OCI-LY3 (cell line): ENCODE results near the gene RSBN1L.

ENCODE experiments used
- H2AFZ ChIP-seq: fragments of 200-600, 300-600 bp; shearing (Covaris generic); 2 replicates; pipeline ENCODE4 v1.6.0; 2014; ENCODE audit warnings: antibody characterized with exemption, low read depth, low read length
- H3K27ac ChIP-seq: fragments of 200-600, 300-600 bp; sonication (generic); 2 replicates; pipeline ENCODE4 v1.5.1; 2014; ENCODE audit warnings: mild to moderate bottlenecking, low read length, moderate library complexity, mixed read lengths
- H3K27me3 ChIP-seq: fragments of 200-600, 300-600 bp; sonication (generic); 2 replicates; pipeline ENCODE4 v1.6.1; 2014; ENCODE audit warnings: low read depth, low read length, mixed read lengths
- H3K36me3 ChIP-seq: fragments of 200-600, 300-600 bp; sonication (generic); replicated peaks from 2 replicates; pipeline ENCODE3; 2014; ENCODE audit warnings: low read depth, low read length, mixed read lengths
- H3K4me1 ChIP-seq: fragments of 300-600, 200-600 bp; sonication (generic); 2 replicates; pipeline ENCODE4 v1.6.1; 2014; ENCODE audit warnings: low read length, mixed read lengths
- H3K4me2 ChIP-seq: fragments of 200-600, 300-600 bp; sonication (generic); 2 replicates; pipeline ENCODE4 v1.6.1; 2014; ENCODE audit warnings: low read length, mixed read lengths
- H3K4me3 ChIP-seq: fragments of 300-600, 200-600 bp; sonication (generic); 2 replicates; pipeline ENCODE4 v1.5.1; 2014; ENCODE audit warnings: antibody characterized with exemption, mild to moderate bottlenecking, low read length, moderate library complexity
- H3K79me2 ChIP-seq: fragments of 300-600, 200-600 bp; shearing (Covaris generic); 2 replicates; pipeline ENCODE4 v1.6.1; 2014; ENCODE audit warnings: mild to moderate bottlenecking, low read length, mixed read lengths
- H3K9ac ChIP-seq: fragments of 300-600, 200-600 bp; shearing (Covaris generic); 2 replicates; pipeline ENCODE4 v1.6.0; 2014; ENCODE audit warnings: mild to moderate bottlenecking, low read length, moderate library complexity
- H3K9me3 ChIP-seq: fragments of 200-600, 300-600 bp; shearing (Covaris generic); 2 replicates; pipeline ENCODE4 v1.6.1; 2014; ENCODE audit warnings: low read length, mixed read lengths; ENCODE audit not compliant: insufficient read depth
- H4K20me1 ChIP-seq: fragments of 200-600, 300-600 bp; sonication (generic); 2 replicates; pipeline ENCODE4 v1.6.1; 2016; ENCODE audit warnings: low read length, mixed read lengths; ENCODE audit not compliant: insufficient read depth
- EZH2phosphoT487 ChIP-seq: fragments of 200-600 bp; shearing (Covaris generic); IDR thresholded peaks from 2 replicates; pipeline ENCODE4 v1.6.1; 2018; ENCODE audit warnings: antibody characterized with exemption, mixed run types, low read depth
- TF ChIP-seq, protein P1 (sequence below): fragments of 200-600, 300-600 bp; sonication (generic); IDR thresholded peaks from 2 replicates; pipeline ENCODE4 v1.5.1; 2014; ENCODE audit warnings: antibody characterized with exemption, low read length, low read depth

RSBN1L gene

DNA sequence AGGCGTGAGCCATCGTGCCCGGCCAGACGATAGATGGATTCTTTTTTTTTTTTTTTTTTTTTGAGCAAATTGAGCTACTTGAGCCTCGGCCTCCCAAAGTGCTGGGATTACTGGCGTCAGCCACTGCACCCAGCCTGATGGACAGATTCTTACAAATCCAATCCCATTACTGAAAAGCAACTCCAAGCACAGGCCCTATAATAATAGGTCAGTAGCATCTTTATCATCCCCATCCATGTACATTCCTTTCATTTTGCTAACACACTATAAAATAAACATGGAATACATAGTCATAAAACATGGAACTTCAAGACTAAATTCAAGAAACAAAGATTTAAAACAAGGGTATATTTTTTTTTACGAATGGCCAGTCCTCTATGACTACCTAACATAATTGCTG is 16.0 kb upstream of the RSBN1L start:
- H4K20me1 ChIP-seq: no peaks in the 10 kb centered on the region
- no peaks in the 10 kb centered on the region for H3K27me3 ChIP-seq
- H3K9ac ChIP-seq: no peak overlapping the region
- no peaks in the 10 kb centered on the region for H3K9me3 ChIP-seq
- H3K4me3 ChIP-seq: no peak overlapping the region
- no peak overlapping the region for H3K27ac ChIP-seq
- peaks cover 4% of the 10 kb centered on the region for H3K36me3 ChIP-seq
- H3K4me1 ChIP-seq: no peaks in the 10 kb centered on the region
- no peaks in the 10 kb centered on the region for H3K79me2 ChIP-seq
- TF ChIP-seq EZH2phosphoT487: no peak
- TF ChIP-seq, protein P1, sequence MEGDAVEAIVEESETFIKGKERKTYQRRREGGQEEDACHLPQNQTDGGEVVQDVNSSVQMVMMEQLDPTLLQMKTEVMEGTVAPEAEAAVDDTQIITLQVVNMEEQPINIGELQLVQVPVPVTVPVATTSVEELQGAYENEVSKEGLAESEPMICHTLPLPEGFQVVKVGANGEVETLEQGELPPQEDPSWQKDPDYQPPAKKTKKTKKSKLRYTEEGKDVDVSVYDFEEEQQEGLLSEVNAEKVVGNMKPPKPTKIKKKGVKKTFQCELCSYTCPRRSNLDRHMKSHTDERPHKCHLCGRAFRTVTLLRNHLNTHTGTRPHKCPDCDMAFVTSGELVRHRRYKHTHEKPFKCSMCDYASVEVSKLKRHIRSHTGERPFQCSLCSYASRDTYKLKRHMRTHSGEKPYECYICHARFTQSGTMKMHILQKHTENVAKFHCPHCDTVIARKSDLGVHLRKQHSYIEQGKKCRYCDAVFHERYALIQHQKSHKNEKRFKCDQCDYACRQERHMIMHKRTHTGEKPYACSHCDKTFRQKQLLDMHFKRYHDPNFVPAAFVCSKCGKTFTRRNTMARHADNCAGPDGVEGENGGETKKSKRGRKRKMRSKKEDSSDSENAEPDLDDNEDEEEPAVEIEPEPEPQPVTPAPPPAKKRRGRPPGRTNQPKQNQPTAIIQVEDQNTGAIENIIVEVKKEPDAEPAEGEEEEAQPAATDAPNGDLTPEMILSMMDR: no peak
- no peak overlapping the region for H3K4me2 ChIP-seq
- H2AFZ ChIP-seq: no peak overlapping the region

DNA sequence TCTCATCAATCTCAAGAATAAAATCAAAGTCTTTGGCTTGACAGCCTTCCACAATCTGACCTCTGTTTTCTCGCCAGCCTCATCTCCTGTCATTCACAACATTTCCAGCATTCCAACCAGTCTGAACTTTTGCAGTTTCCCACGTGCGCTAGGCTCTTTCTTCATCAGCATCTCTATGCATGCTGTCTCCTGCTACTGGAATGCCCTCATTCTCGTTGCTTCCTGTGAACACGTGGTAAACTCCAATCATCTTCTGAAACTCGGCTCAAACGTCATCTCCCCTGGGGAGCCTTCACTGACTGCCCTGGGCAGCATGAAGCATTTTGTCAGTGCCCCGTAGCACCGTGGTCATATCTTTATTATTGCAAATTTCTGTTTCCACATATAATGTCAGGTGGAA is 12.2 kb upstream of the RSBN1L start:
- TF ChIP-seq EZH2phosphoT487: no peak
- TF ChIP-seq, protein P1: no peak
- no peak overlapping the region for H3K4me2 ChIP-seq

DNA sequence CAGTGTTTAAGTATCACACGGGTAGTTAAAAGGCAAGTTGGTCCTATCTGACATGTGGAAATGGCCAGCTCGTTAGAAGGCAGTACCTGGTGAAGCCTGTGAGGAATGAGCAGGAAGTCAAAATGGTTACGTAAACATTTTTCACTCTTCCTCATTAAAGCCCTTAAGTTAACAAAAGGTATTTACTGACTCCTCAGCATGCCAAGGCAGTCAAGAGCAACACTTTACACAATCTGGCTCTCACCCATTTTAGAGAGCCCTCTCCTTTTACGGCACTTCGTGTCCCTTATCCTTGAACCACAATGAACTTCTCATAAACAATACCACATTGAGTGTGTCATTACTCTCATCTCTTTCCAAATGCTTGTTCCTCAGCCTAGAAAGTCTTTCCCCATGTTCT is 11.0 kb upstream of the RSBN1L start:
- no peaks in the 10 kb centered on the region for H3K4me1 ChIP-seq
- no peaks in the 10 kb centered on the region for H3K79me2 ChIP-seq
- no peaks in the 10 kb centered on the region for H4K20me1 ChIP-seq
- H3K9ac ChIP-seq: no peak overlapping the region
- H3K27me3 ChIP-seq: no peaks in the 10 kb centered on the region
- no peak overlapping the region for H3K27ac ChIP-seq
- H2AFZ ChIP-seq: no peak overlapping the region
- H3K9me3 ChIP-seq: no peaks in the 10 kb centered on the region
- no peak for TF ChIP-seq EZH2phosphoT487
- TF ChIP-seq, protein P1: no peak
- no peak overlapping the region for H3K4me3 ChIP-seq
- peaks cover 4% of the 10 kb centered on the region for H3K36me3 ChIP-seq
- no peak overlapping the region for H3K4me2 ChIP-seq

More for the DNA sequence above, 12.2 kb upstream of the RSBN1L start:
- Histone ChIP-seq H4K20me1 (no peaks in the 10 kb centered on the region), H3K27me3 (no peaks in the 10 kb centered on the region), H3K4me3 (no peak overlapping the region), H3K36me3 (peaks cover 4% of the 10 kb centered on the region), H3K27ac (no peak overlapping the region), H3K4me1 (no peaks in the 10 kb centered on the region), H2AFZ (no peak overlapping the region), H3K9ac (no peak overlapping the region), H3K9me3 (no peaks in the 10 kb centered on the region), H3K79me2 (no peaks in the 10 kb centered on the region)

DNA sequence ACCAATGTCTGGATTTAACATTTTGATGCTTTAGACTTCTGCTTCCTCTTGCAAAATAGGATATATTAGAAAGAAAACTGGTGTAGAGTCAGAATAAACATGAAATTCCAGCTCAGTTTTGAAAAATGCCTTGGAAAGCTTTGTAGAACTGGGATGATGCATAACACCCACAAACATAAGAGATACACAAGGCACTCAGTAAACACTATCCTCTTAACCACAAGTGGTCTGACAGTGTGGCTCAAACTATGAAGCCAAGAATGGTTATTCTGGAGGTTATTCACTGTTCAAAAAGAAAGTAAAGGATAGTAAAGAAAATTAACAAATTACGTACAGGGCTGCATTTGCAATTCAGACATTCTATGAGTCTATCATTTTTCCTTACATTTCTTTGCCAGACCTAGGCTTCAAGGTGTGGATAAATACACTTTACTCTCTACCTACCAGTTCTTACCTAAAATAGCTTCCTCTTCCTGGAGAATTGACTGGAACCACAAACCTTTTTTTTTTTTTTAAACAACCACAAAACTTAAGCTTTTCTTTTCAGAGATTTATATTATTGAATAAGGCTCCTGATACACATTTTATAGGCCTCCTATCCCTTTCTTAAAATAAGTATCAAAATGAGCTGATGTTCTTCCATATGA is 9.0 kb upstream of the RSBN1L start:
- Histone ChIP-seq H3K79me2 (no peaks in the 10 kb centered on the region), H3K4me1 (no peaks in the 10 kb centered on the region), H3K4me2 (no peak overlapping the region), H3K9me3 (no peaks in the 10 kb centered on the region), H4K20me1 (no peaks in the 10 kb centered on the region), H3K9ac (no peak overlapping the region), H2AFZ (no peak overlapping the region), H3K4me3 (no peak overlapping the region), H3K36me3 (peaks cover 4% of the 10 kb centered on the region), H3K27ac (no peak overlapping the region), H3K27me3 (no peaks in the 10 kb centered on the region)
- TF ChIP-seq, protein P1: no peak
- no peak for TF ChIP-seq EZH2phosphoT487
